NB4 (cell line): ENCODE data around the gene CBLC.

Experiments used
- MYC ChIP-seq: IDR thresholded peaks from 2 replicates; pipeline ENCODE4 v1.6.1; 2011; ENCODE audit warnings: low read depth, low read length
- POLR2A ChIP-seq: IDR thresholded peaks from 2 replicates; pipeline ENCODE4 v1.6.1; 2011; ENCODE audit warnings: mild to moderate bottlenecking; ENCODE audit not compliant: insufficient read length; ENCODE audit errors: extremely low read depth
- TF ChIP-seq, protein P1 (sequence below): IDR thresholded peaks from one replicate; pipeline ENCODE4 v1.5.1; 2012; ENCODE audit warnings: low read depth, low read length
- TF ChIP-seq, protein P2 (sequence below): IDR thresholded peaks from 2 replicates; pipeline ENCODE4 v1.6.1; 2011; ENCODE audit warnings: low read depth, low read length

DNA sequence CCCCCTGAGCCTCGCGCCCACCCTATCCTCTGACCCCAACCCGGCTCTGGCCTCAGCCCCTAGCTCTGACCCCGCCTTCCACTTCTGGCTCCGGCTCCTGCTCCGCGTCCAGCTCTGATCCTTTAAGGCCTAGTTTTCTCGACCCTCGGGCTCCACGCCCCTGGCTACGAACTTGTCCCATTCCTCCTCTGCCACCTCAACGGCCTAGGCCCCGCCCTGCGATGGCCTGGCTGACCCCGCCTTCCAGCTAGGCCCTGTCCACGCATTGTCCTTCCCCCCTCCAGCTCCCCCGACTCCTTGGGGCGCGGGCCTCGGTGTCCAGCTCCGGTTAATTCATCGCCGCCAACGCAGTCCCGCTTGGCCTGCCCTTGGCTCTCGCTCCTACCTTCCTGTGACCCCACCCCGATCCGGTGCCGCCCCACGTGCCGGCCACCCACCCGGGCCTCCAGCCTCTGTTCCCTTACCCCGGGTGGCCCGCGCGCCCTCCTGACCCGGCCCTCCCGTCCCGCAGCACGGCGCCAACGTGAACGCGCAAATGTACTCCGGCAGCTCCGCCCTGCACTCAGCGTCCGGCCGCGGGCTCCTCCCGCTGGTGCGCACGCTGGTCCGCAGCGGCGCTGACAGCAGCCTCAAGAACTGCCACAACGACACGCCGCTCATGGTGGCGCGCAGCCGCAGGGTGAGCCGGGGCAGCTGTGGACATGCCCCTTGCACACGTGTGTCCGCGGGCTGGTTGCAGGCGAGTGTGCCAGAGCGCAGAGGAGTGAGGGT lies 19.8 kb upstream of the CBLC start:
- TF ChIP-seq, protein P1, sequence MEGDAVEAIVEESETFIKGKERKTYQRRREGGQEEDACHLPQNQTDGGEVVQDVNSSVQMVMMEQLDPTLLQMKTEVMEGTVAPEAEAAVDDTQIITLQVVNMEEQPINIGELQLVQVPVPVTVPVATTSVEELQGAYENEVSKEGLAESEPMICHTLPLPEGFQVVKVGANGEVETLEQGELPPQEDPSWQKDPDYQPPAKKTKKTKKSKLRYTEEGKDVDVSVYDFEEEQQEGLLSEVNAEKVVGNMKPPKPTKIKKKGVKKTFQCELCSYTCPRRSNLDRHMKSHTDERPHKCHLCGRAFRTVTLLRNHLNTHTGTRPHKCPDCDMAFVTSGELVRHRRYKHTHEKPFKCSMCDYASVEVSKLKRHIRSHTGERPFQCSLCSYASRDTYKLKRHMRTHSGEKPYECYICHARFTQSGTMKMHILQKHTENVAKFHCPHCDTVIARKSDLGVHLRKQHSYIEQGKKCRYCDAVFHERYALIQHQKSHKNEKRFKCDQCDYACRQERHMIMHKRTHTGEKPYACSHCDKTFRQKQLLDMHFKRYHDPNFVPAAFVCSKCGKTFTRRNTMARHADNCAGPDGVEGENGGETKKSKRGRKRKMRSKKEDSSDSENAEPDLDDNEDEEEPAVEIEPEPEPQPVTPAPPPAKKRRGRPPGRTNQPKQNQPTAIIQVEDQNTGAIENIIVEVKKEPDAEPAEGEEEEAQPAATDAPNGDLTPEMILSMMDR = no peak
- TF ChIP-seq, protein P2, sequence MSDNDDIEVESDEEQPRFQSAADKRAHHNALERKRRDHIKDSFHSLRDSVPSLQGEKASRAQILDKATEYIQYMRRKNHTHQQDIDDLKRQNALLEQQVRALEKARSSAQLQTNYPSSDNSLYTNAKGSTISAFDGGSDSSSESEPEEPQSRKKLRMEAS = no peak
- no peak for TF ChIP-seq POLR2A
- no peak for TF ChIP-seq MYC
